KBM-7 (cell line): Measurements from ENCODE around the gene SV2B.

Experiments
- DNase-seq: peaks from one replicate; pipeline ENCODE4 v3.0.0-alpha.2; 2015
- in situ Hi-C: fragments of 300-500 bp; cut with MboI; formaldehyde crosslinking; loops from 2 replicates; pipeline ENCODE4 v1.14.3; 2020; ENCODE audit warnings: low sequenced_read_pairs, low pct_unique_long_range_greater_than_20kb, mixed read lengths

Gene SV2B

GRCh38 chr15:91133511-91133910 lies 33.5 kb downstream of the SV2B start:
- no peak for DNase-seq
- in situ Hi-C loops = no loop called here

- DNase-seq = no peak
- in situ Hi-C loops = no loop called here
Observed at GRCh38 chr15:91135201-91136130, 35.4 kb downstream of the SV2B start.

GRCh38 chr15:91136386-91136923 lies 36.4 kb downstream of the SV2B start:
- DNase-seq = no peak
- in situ Hi-C loops = no loop called here

- no peak for DNase-seq
- in situ Hi-C loops = no loop called here
Observed at GRCh38 chr15:91140601-91141000, 40.5 kb downstream of the SV2B start.

- in situ Hi-C loops = no loop called here
- DNase-seq = no peak
Observed at GRCh38 chr15:91141097-91141496, 41.0 kb downstream of the SV2B start.

- in situ Hi-C loops = no loop called here
- DNase-seq = peak; percentile 80
Observed at GRCh38 chr15:91142106-91142744, 42.2 kb downstream of the SV2B start.

GRCh38 chr15:91142946-91143345 lies 42.9 kb downstream of the SV2B start:
- DNase-seq = no peak
- in situ Hi-C loops = no loop called here

GRCh38 chr15:91146728-91147127 lies 46.7 kb downstream of the SV2B start:
- in situ Hi-C loops = no loop called here
- no peak for DNase-seq

- DNase-seq = no peak
- in situ Hi-C loops = no loop called here
Observed at GRCh38 chr15:91148243-91148642, 48.2 kb downstream of the SV2B start.

GRCh38 chr15:91150502-91151160 lies 50.6 kb downstream of the SV2B start:
- DNase-seq = no peak
- in situ Hi-C loops = no loop called here

- in situ Hi-C loops = no loop called here
- no peak for DNase-seq
Observed at GRCh38 chr15:91151781-91152563, 51.9 kb downstream of the SV2B start.

- in situ Hi-C loops = no loop called here
- DNase-seq = no peak
Observed at GRCh38 chr15:91152896-91153581, 53.0 kb downstream of the SV2B start.

GRCh38 chr15:91153954-91154353 lies 53.9 kb downstream of the SV2B start:
- DNase-seq = no peak
- in situ Hi-C loops = no loop called here

GRCh38 chr15:91156175-91156726 lies 56.2 kb downstream of the SV2B start:
- in situ Hi-C loops = no loop called here
- DNase-seq = no peak

GRCh38 chr15:91158415-91159394 lies 58.6 kb downstream of the SV2B start:
- DNase-seq = no peak
- in situ Hi-C loops = no loop called here

GRCh38 chr15:91165850-91166249 lies 65.8 kb downstream of the SV2B start:
- DNase-seq = no peak
- in situ Hi-C loops = no loop called here

GRCh38 chr15:91168457-91168856 lies 68.4 kb downstream of the SV2B start:
- in situ Hi-C loops = no loop called here
- DNase-seq = no peak
